HG03060 (cell line): ENCODE results near the gene RNF187.
A peak's percentile ranks its signal among the peaks of the same experiment; 100 is the strongest.
"Not testable (repeated sequence)": the region's sequence is repeated elsewhere in the genome, so short reads cannot be mapped to it uniquely, and the experiment has no call there.

ENCODE experiments used
- ATAC-seq: cut with Tn5 transposase; IDR thresholded peaks from one replicate; pipeline ENCODE4 v1.9.1; 2021; ENCODE audit warnings: low read depth, moderate number of reproducible peaks; ENCODE audit not compliant: unreplicated experiment

The RNF187 gene

DNA sequence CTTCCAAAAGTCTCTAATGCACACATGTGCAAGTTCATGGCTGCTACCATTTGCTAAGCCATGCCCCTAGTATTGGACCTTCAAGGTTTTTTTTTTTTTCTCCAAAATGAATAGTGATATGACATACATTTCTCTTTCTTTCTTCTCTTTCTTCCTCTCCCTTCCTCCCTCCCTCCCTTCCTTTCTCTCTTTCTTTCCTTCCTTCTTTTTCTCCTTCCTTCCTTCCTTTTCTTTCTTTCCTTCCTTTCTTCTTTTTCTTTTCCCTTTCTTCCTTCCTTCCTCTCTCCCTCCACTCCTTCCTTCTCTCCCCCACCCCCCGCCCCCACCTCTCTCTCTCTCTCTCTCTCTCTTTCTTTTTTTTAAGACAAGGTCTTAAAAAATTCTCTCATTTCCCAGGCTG lies 3.4 kb upstream of the RNF187 start:
- ATAC-seq: no peak

DNA sequence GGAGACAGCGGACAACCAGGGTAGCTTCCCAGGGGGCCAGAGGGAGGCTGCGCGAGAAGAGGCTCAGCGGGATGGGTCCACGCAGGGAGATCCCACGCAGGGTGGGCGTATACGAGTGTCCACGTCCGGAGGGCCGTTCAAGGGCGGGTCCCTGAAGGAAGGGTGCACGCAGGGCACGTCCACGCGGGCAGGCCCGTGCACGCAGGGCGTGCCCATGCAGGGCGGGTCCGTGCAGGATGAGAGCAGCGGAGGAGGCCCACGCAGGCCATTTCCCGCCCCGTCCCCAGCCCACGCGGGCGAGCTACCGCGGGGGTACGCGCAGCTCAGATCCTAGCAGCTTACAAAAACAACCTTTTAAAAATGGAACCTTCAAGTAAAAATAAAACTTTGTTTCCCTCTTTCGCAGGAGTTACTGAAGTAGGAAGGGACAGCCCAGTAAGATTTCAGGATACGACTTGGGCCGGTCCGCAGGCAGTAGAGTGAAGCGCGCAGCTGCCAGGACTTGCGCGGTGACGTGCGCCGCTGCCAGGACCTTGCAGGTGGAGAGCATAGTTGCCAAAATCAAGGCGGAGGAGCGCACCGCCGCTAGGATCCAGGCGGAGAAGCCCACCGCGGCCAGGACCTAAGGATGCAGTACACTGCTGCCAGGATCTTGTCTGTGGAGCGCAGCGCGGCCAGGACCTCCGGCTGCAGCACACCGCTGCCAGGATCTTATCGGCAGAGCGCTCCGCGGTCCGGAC lies 416 bp upstream of the RNF187 start:
- peak; percentile 62 for ATAC-seq

DNA sequence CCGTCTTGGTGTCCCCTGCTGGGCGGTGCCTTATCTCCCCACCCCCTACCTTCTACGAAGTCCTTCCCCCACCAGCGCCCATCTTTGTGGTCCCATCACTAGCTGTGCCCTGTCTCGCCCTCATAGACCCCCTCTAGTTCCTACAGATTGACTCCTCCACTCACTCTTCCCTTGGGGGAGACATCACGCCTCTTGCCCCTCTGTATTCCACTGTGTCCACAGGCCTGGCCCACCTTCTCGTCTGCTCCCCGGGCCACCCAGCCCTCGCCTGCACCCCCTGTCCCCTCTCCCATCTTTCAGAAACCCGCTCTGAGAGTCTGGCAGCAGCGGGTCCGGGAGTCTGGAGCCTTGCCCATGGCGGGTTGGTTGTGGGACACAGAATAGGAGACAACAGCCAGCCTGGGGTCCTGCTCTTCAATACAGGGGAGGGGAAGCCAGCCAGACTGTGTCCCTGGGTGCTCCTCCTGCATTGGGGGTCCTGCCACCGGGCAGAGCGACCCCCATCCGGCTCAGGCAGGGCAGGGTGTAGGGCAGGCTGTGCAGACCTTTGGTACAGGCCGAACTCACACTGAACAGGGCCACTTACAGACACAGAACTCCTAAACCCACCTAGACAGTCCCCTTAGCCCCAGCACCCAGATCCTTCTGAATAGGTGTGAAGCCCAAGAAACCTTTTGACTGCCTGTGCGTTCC lies 1.1 kb downstream of the RNF187 start:
- ATAC-seq: no peak

- no peak for ATAC-seq
Observed at GRCh38 chr1:228488818-228489674, 1.9 kb downstream of the RNF187 start.

GRCh38 chr1:228490120-228491078 lies 3.2 kb downstream of the RNF187 start:
- no peak for ATAC-seq

- no peak for ATAC-seq
Observed at GRCh38 chr1:228493141-228494043, 6.2 kb downstream of the RNF187 start.

DNA sequence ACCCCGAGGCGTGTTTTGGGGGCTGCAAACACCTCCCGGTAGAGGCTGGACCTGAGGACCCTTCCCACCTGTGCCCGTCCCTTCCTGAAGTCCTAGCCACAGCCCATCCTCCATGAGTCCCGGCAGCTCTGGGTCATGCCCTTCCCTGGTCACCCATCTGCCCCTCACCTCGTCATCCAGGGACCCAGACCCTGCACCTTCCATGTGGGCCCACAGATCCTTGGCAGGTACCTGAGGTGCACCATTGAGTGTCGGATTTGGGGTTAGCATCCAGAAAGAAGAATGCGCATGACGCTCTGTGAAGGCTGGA lies 6.8 kb downstream of the RNF187 start:
- no peak for ATAC-seq

- ATAC-seq: no peak
Observed at GRCh38 chr1:228494391-228494790, 7.2 kb downstream of the RNF187 start.

DNA sequence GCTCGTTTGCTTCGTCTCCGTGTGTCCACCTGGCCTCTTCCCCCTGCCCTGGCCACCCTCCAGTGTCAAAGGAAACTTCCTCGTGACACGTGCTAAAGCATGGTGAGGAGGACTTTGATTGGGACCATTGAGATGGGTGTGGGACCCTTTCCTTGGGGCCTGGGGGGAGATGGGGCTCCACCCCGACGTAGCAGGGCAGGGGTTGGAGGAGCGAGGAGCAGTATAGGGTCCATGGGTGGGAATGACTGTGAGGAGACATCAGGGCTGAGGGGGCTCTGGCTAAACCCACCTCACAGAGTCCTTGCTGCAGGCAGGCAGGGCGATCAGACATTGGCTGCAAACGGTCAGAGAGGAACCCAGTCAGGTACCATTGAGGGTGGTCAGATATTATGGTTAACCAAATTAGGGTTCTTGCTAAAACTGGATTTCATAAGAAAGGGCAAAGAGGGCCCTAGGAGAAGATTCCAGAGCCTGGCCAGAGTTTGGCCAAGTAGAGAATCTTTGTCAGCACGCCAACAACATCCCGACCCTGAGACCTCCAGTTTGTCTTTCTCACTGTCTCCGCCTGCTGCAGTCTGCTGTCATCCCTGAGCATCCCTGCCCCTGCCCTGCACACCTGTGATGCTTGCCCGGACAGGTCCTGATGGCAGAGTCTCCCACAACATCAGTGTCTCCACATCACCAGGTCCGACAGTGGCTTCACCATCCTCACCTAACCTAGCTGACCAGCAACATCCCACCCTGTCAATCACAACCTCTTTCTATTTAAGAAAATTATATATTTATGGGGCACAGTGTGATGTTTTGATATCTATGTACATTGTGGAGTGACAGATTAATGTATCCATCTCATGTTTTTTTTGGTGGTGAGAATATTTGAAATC lies 8.0 kb downstream of the RNF187 start:
- ATAC-seq: no peak

GRCh38 chr1:228496084-228496483 lies 8.9 kb downstream of the RNF187 start:
- ATAC-seq: no peak

GRCh38 chr1:228496494-228496893 lies 9.3 kb downstream of the RNF187 start:
- ATAC-seq: no peak

GRCh38 chr1:228497206-228497605 lies 10.0 kb downstream of the RNF187 start:
- no peak for ATAC-seq

- no peak for ATAC-seq
Observed at GRCh38 chr1:228497817-228498216, 10.6 kb downstream of the RNF187 start.

GRCh38 chr1:228500143-228500734 lies 13.1 kb downstream of the RNF187 start:
- no peak for ATAC-seq

- peak; percentile 93 for ATAC-seq
Observed at GRCh38 chr1:228500901-228501871, 14.0 kb downstream of the RNF187 start.

- ATAC-seq: no peak
Observed at GRCh38 chr1:228502522-228502921, 15.3 kb downstream of the RNF187 start.

DNA sequence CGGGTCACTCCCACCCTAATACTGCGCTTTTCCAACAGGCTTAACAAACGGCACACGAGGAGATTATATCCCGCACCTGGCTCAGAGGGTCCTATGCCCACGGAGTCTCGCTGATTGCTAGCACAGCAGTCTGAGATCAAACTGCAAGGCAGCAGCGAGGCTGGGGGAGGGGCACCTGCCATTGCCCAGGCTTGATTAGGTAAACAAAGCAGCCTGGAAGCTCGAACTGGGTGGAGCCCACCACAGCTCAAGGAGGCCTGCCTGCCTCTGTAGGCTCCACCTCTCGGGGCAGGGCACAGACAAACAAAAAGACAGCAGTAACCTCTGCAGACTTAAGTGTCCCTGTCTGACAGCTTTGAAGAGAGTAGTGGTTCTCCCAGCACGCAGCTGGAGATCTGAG lies 18.8 kb downstream of the RNF187 start:
- not testable (repeated sequence) for ATAC-seq
